IMR-90 (cell line): ENCODE data around the gene KRTAP4-9. TPM values are rescaled to one million over a fixed set of nuclear protein-coding genes. Genes with fewer than 3 reads are reported as not detected.

Experiments used
- ATAC-seq: fragments of 200-7000 bp; cut with Tn5 transposase; 2 replicates; pipeline ENCODE4 v1.9.1; 2020; ENCODE audit warnings: low read depth, mild to moderate bottlenecking, moderate library complexity
- BruUV-seq: library from RNA; stranded (reverse); fragments of 400-500 nt; replicated peaks from 2 replicates; lab custom pipeline; 2021; lab: Mats Ljungman, UMichigan
- CTCF ChIA-PET: fragments of 300-600 bp; formaldehyde crosslinking; extraction: SDS; loops from one replicate; lab custom pipeline; 2021; ENCODE audit warnings: antibody characterized with exemption; lab: Yijun Ruan, JAX
- POLR2A ChIA-PET: fragments of 300-600 bp; sonication (Branson Sonifier 250); formaldehyde crosslinking; loops from one replicate; lab custom pipeline; 2022; ENCODE audit warnings: antibody characterized with exemption; ENCODE audit not compliant: unreplicated experiment; lab: Charles Lee
- DNase-seq: peaks from one replicate; pipeline ENCODE4 v3.0.0; 2013
- H2AFZ ChIP-seq: replicated peaks from 2 replicates; pipeline ENCODE3; 2013; ENCODE audit warnings: low read length, mild to moderate bottlenecking; ENCODE audit not compliant: poor library complexity
- H2AK5ac ChIP-seq: 2 replicates; pipeline ENCODE4 v1.6.1; 2013; ENCODE audit warnings: low read depth, low read length, inconsistent platforms
- H2AK9ac ChIP-seq: replicated peaks from 2 replicates; pipeline ENCODE3; 2013; ENCODE audit warnings: mild to moderate bottlenecking, low read depth, low read length, moderate library complexity; ENCODE audit not compliant: poor library complexity
- H2BK120ac ChIP-seq: 2 replicates; pipeline ENCODE4 v1.6.1; 2013; ENCODE audit warnings: low read depth, low read length, inconsistent platforms
- H2BK15ac ChIP-seq: 3 replicates; pipeline ENCODE4 v1.6.1; 2013; ENCODE audit warnings: low read depth, low read length, inconsistent platforms
- H2BK20ac ChIP-seq: 2 replicates; pipeline ENCODE4 v1.6.1; 2013; ENCODE audit warnings: low read depth, mild to moderate bottlenecking, inconsistent platforms, low read length, moderate library complexity
- H2BK5ac ChIP-seq: 2 replicates; pipeline ENCODE4 v1.6.1; 2013; ENCODE audit warnings: mild to moderate bottlenecking, low read depth, low read length, inconsistent platforms; ENCODE audit not compliant: poor library complexity, severe bottlenecking
- H3K14ac ChIP-seq: replicated peaks from 2 replicates; pipeline ENCODE4 v1.6.1; 2013; ENCODE audit warnings: low read depth, low read length, inconsistent platforms
- H3K18ac ChIP-seq: 2 replicates; pipeline ENCODE4 v1.6.1; 2013; ENCODE audit warnings: low read depth, low read length, control low read depth
- H3K23ac ChIP-seq: 2 replicates; pipeline ENCODE4 v1.6.1; 2013; ENCODE audit warnings: low read depth, low read length, inconsistent platforms
- H3K27ac ChIP-seq: 2 replicates; pipeline ENCODE4 v1.5.1; 2013; ENCODE audit warnings: mild to moderate bottlenecking, control low read depth, low read length; ENCODE audit not compliant: insufficient read depth
- H3K27me3 ChIP-seq: 2 replicates; pipeline ENCODE4 v1.6.1; 2013; ENCODE audit warnings: low read length; ENCODE audit not compliant: control insufficient read depth, insufficient read depth
- H3K36me3 ChIP-seq: 2 replicates; pipeline ENCODE4 v1.6.1; 2013; ENCODE audit warnings: low read length, mixed read lengths; ENCODE audit not compliant: control insufficient read depth, insufficient read depth
- H3K4ac ChIP-seq: 2 replicates; pipeline ENCODE4 v1.6.1; 2013; ENCODE audit warnings: low read depth, low read length, inconsistent platforms
- H3K4me1 ChIP-seq: 2 replicates; pipeline ENCODE4 v1.6.1; 2013; ENCODE audit warnings: low read length, mixed read lengths; ENCODE audit not compliant: control insufficient read depth, insufficient read depth
- H3K4me2 ChIP-seq: 2 replicates; pipeline ENCODE4 v1.6.1; 2013; ENCODE audit warnings: low read depth, mild to moderate bottlenecking, control low read depth, low read length, moderate library complexity
- H3K4me3 ChIP-seq: 2 replicates; pipeline ENCODE4 v1.5.1; 2013; ENCODE audit warnings: low read depth, mild to moderate bottlenecking, control low read depth, low read length, moderate library complexity; ENCODE audit not compliant: insufficient read depth
- H3K56ac ChIP-seq: 2 replicates; pipeline ENCODE4 v1.6.1; 2013; ENCODE audit warnings: low read length, inconsistent platforms; ENCODE audit not compliant: insufficient read depth; ENCODE audit errors: extremely low read depth
- H3K79me1 ChIP-seq, 2 experiments: 2 replicates each; pipeline ENCODE4 v1.6.1; 2013; ENCODE audit warnings: low read length in 2 of 2, inconsistent platforms in 1 of 2, low read depth in 1 of 2
- H3K9ac ChIP-seq: 2 replicates; pipeline ENCODE4 v1.6.1; 2013; ENCODE audit warnings: low read depth, low read length, control low read depth
- H3K9me1 ChIP-seq: 2 replicates; pipeline ENCODE4 v1.6.1; 2013; ENCODE audit warnings: low read length, inconsistent platforms; ENCODE audit not compliant: insufficient read depth
- H3K9me3 ChIP-seq: 2 replicates; pipeline ENCODE4 v1.6.1; 2013; ENCODE audit warnings: low read length; ENCODE audit not compliant: control insufficient read depth, insufficient read depth
- H4K20me1 ChIP-seq: 2 replicates; pipeline ENCODE4 v1.6.1; 2013; ENCODE audit warnings: low read length, inconsistent platforms; ENCODE audit not compliant: insufficient read depth
- H4K5ac ChIP-seq: 2 replicates; pipeline ENCODE4 v1.6.1; 2013; ENCODE audit warnings: mild to moderate bottlenecking, low read depth, low read length, control low read depth
- H4K8ac ChIP-seq, 2 experiments: 2 replicates each; pipeline ENCODE4 v1.6.1; 2013; ENCODE audit warnings: low read depth in 2 of 2, low read length in 2 of 2, control low read depth in 1 of 2, inconsistent platforms in 1 of 2
- H4K91ac ChIP-seq: 2 replicates; pipeline ENCODE4 v1.6.1; 2013; ENCODE audit warnings: low read depth, low read length, inconsistent platforms; ENCODE audit not compliant: insufficient read depth
- CEBPB ChIP-seq: IDR thresholded peaks from 2 replicates; pipeline ENCODE4 v1.6.1; 2012; ENCODE audit warnings: low read depth, low read length, improper control_type of control experiment
- CHD1 ChIP-seq: IDR thresholded peaks from 2 replicates; pipeline ENCODE4 v1.6.1; 2012; ENCODE audit warnings: low read depth, low read length, improper control_type of control experiment
- WGBS, 2 experiments: methylation state at CpG; one replicate each; pipeline versions ENCODE4 v1.1.5 to v1.1.7; 2013; ENCODE audit warnings: missing lambda C conversion rate in 2 of 2; ENCODE audit not compliant: insufficient read length in 1 of 2; ENCODE audit errors: extremely low coverage in 2 of 2; 5-methylcytosine and 5-hydroxymethylcytosine counted together
- dilution Hi-C: fragments of 300-500 bp; cut with HindIII; formaldehyde crosslinking; loops from one replicate; pipeline ENCODE4 v1.14.3; 2018; ENCODE audit warnings: low sequenced_read_pairs; ENCODE audit not compliant: unreplicated experiment
- in situ Hi-C: fragments of 300-500 bp; cut with MboI; formaldehyde crosslinking; loops from 3 replicates; pipeline ENCODE4 v1.14.3; 2019; ENCODE audit warnings: low sequenced_read_pairs, inconsistent platforms, mixed read lengths
- intact Hi-C: fragments of 100-400 bp; cut with micrococcal nuclease; formaldehyde crosslinking; loops from 2 replicates; pipeline ENCODE4 v1.10.0; 2022
- polyA plus RNA-seq, 3 experiments: library from polyadenylated mRNA; depleted of rRNA; stranded (reverse); fragments of >200 nt; gene quantifications; 2 replicates each; pipeline ENCODE4 v1.2.3, GENCODE V29; 2012; ENCODE audit warnings: low replicate concordance in 1 of 3
- total RNA-seq: library from RNA; depleted of rRNA; stranded (reverse); fragments of >200 nt; gene quantifications from 2 replicates; pipeline ENCODE4 v1.2.3, GENCODE V29; 2012

Gene KRTAP4-9
- total and polyA plus RNA-seq, 2 of the 4 experiments (the other 2 are of a cell fraction) = 0.24 TPM; not detected in 1

DNA sequence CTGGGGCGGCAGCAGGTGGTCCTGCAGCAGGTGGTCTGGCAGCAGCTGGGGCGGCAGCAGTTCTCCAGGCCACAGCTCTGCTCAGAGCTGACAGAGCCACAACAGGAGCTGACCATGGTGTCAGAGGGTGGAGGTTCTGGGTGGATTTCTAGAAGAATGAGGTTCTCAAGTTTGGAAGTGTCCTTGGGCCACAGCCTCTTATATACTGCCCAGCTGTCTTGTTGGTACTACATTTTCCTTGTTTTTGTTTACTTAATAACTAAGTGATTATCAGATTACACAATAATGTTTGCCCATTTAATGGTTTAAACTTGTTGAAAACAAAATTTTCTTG, 44.4 kb downstream of the KRTAP4-9 start, which contains the start of gene KRTAP4-5:
Gene KRTAP4-5, minus strand, starts transcription at position 174 of the 334 bp plus-strand sequence. Its CDS starts 58 bp downstream, at position 116.
- H3K4me1 ChIP-seq = no peaks in the 10 kb centered on the region
- H4K20me1 ChIP-seq = no peaks in the 10 kb centered on the region
- H4K5ac ChIP-seq = no peak within 1 kb of the TSS
- H2BK120ac ChIP-seq = no peak within 1 kb of the TSS
- POLR2A ChIA-PET = no interaction called here
- TF ChIP-seq CEBPB = 0 out of 2 replicates have a peak, but pooled peaks have one; percentile 18
- TF ChIP-seq CHD1 = no peak
- intact Hi-C loops = no loop called here
- WGBS, 2 experiments = 100% methylated on average over 1 of the region's 2 CpGs; no CpG with 5 or more reads in 1 of the 2 experiments
- no peaks in the 10 kb centered on the region; the same call in 1 of the 2 replicates for H3K27me3 ChIP-seq
- H3K9me1 ChIP-seq = no peaks in the 10 kb centered on the region
- no peak within 1 kb of the TSS for H3K4ac ChIP-seq
- CTCF ChIA-PET = interaction anchor here (0.6 kb wide), 1 partner anchor 52 kb away, joined by 4 read pairs; no protein-coding TSS in a partner anchor
- H2AK5ac ChIP-seq = no peak within 1 kb of the TSS
- no peak within 1 kb of the TSS for H3K18ac ChIP-seq
- no peak within 1 kb of the TSS for H3K14ac ChIP-seq
- no peak within 1 kb of the TSS for H2BK5ac ChIP-seq
- H3K9me3 ChIP-seq = no peaks in the 10 kb centered on the region
- DNase-seq = no peak
- H3K56ac ChIP-seq = no peak within 1 kb of the TSS
- no peak within 1 kb of the TSS for H3K23ac ChIP-seq
- no peak within 1 kb of the TSS for H4K8ac ChIP-seq
- no peaks in the 10 kb centered on the region for H3K36me3 ChIP-seq
- no peak within 1 kb of the TSS for H3K4me2 ChIP-seq
- no peak within 1 kb of the TSS for H2AK9ac ChIP-seq
- BruUV-seq = no TSS peak
- no peak for ATAC-seq
- no peak within 1 kb of the TSS for H3K4me3 ChIP-seq
- H2AFZ ChIP-seq = no peak within 1 kb of the TSS
- in situ Hi-C loops = no loop called here
- dilution Hi-C loops = no loop called here
- no peak within 1 kb of the TSS for H3K27ac ChIP-seq
- no peak within 1 kb of the TSS for H2BK15ac ChIP-seq
- H2BK20ac ChIP-seq = no peak within 1 kb of the TSS
- no peak within 1 kb of the TSS for H4K91ac ChIP-seq
- H3K9ac ChIP-seq = no peak within 1 kb of the TSS
- H3K79me1 ChIP-seq = no peaks in the 10 kb centered on the region
